Calu3 (cell line): ENCODE measurements around the gene SUMF2. TPM values are rescaled to one million over a fixed set of nuclear protein-coding genes. Genes with fewer than 3 reads are reported as not detected.
"Not testable (repeated sequence)": the region's sequence is repeated elsewhere in the genome, so short reads cannot be mapped to it uniquely, and the experiment has no call there.

ENCODE experiments used
- BruUV-seq: library from RNA; stranded (reverse); fragments of 400-500 nt; replicated peaks from 2 replicates; lab custom pipeline; 2021; lab: Mats Ljungman, UMichigan
- CTCF ChIA-PET: fragments of 300-600 bp; sonication (Branson Sonifier 250); formaldehyde crosslinking; loops from one replicate; lab custom pipeline; 2022; ENCODE audit warnings: antibody characterized with exemption; lab: Charles Lee
- DNase-seq: peaks from one replicate; pipeline ENCODE4 v3.0.0; 2022
- H3K27ac Mint-ChIP-seq: one replicate; pipeline ENCODE4 v1.8.0; 2022; ENCODE audit warnings: mixed read lengths; ENCODE audit not compliant: unreplicated experiment
- H3K27me3 Mint-ChIP-seq: one replicate; pipeline ENCODE4 v1.8.0; 2022; ENCODE audit warnings: mixed read lengths; ENCODE audit not compliant: unreplicated experiment
- H3K36me3 Mint-ChIP-seq: one replicate; pipeline ENCODE4 v1.8.0; 2022; ENCODE audit warnings: mild to moderate bottlenecking, moderate library complexity, mixed read lengths; ENCODE audit not compliant: insufficient read depth, unreplicated experiment
- H3K4me1 Mint-ChIP-seq: one replicate; pipeline ENCODE4 v1.8.0; 2022; ENCODE audit warnings: mild to moderate bottlenecking, low read depth, mixed read lengths; ENCODE audit not compliant: unreplicated experiment
- H3K4me3 Mint-ChIP-seq: one replicate; pipeline ENCODE4 v1.8.0; 2022; ENCODE audit warnings: mild to moderate bottlenecking, low read depth, moderate library complexity, mixed read lengths; ENCODE audit not compliant: unreplicated experiment
- H3K9me3 Mint-ChIP-seq: one replicate; pipeline ENCODE4 v1.8.0; 2022; ENCODE audit warnings: low read depth, mixed read lengths; ENCODE audit not compliant: unreplicated experiment
- CTCF ChIP-seq: fragments of 200-600 bp; IDR thresholded peaks from one replicate; pipeline ENCODE4 v1.8.0; 2022; ENCODE audit warnings: antibody characterized with exemption; ENCODE audit not compliant: unreplicated experiment
- intact Hi-C: fragments of 100-400 bp; cut with micrococcal nuclease; formaldehyde crosslinking; loops from one replicate; pipeline ENCODE4 v1.10.0; 2022; ENCODE audit not compliant: unreplicated experiment
- total RNA-seq: library from RNA; stranded (reverse); gene quantifications from 2 replicates; pipeline ENCODE4 v1.2.3, GENCODE V29; 2022

SUMF2 gene
- total RNA-seq, 1 experiment from 2014 or later = 255 TPM

GRCh38 chr7:56107954-56108258, 43.8 kb downstream of the SUMF2 start:
- Mint-ChIP-seq H3K36me3 (peaks cover 43% of the 10 kb centered on the region), H3K4me3 (no peak overlapping the region)
- intact Hi-C loops = loop anchor here (10.0 kb wide), 1 partner anchor 87 kb away; no protein-coding TSS in a partner anchor

GRCh38 chr7:56110611-56111010, 46.5 kb downstream of the SUMF2 start:
- CTCF ChIA-PET = no interaction called here
- no peaks in the 10 kb centered on the region for H3K4me1 Mint-ChIP-seq
- peaks cover 16% of the 10 kb centered on the region for H3K36me3 Mint-ChIP-seq
- intact Hi-C loops = no loop called here
- peaks cover 5% of the 10 kb centered on the region for H3K9me3 Mint-ChIP-seq
- TF ChIP-seq CTCF = no peak
- DNase-seq = no peak
- no TSS peak for BruUV-seq
- no peak overlapping the region for H3K27ac Mint-ChIP-seq
- no peak overlapping the region for H3K4me3 Mint-ChIP-seq
- no peaks in the 10 kb centered on the region for H3K27me3 Mint-ChIP-seq

More at GRCh38 chr7:56107954-56108258, 43.8 kb downstream of the SUMF2 start:
- no peak for TF ChIP-seq CTCF
- Mint-ChIP-seq H3K4me1 (no peaks in the 10 kb centered on the region), H3K9me3 (peaks cover 5% of the 10 kb centered on the region), H3K27me3 (no peaks in the 10 kb centered on the region), H3K27ac (no peak overlapping the region)
- BruUV-seq = no TSS peak
- DNase-seq = no peak
- CTCF ChIA-PET = interaction anchor here (0.7 to 1.2 kb wide), 2 partner anchors 15 to 1168 kb away, joined by 3 to 6 read pairs; partner anchors contain the start of gene PHKG1

GRCh38 chr7:56112244-56112643, 48.2 kb downstream of the SUMF2 start:
- H3K27me3 Mint-ChIP-seq, H3K36me3 Mint-ChIP-seq, H3K27ac Mint-ChIP-seq, BruUV-seq, H3K4me3 Mint-ChIP-seq, intact Hi-C loops, H3K9me3 Mint-ChIP-seq, H3K4me1 Mint-ChIP-seq, CTCF ChIA-PET, DNase-seq: not testable (repeated sequence)

- DNase-seq = no peak
- H3K27ac Mint-ChIP-seq = no peak within 1 kb of the TSS
- CTCF ChIA-PET = interaction anchor here (0.6 to 0.8 kb wide), 2 partner anchors 8 to 33 kb away, joined by 4 to 9 read pairs; no protein-coding TSS in a partner anchor
- TF ChIP-seq CTCF = no peak
- H3K9me3 Mint-ChIP-seq = peaks cover 3% of the 10 kb centered on the region
- no peaks in the 10 kb centered on the region for H3K4me1 Mint-ChIP-seq
- H3K4me3 Mint-ChIP-seq = no peak within 1 kb of the TSS
- no TSS peak for BruUV-seq
- intact Hi-C loops = no loop called here
- H3K27me3 Mint-ChIP-seq = no peaks in the 10 kb centered on the region
- H3K36me3 Mint-ChIP-seq = no peaks in the 10 kb centered on the region
Measured at GRCh38 chr7:56115852-56116538, 51.9 kb downstream of the SUMF2 start, which contains the start of gene NUPR2. TSS of gene NUPR2 (minus strand) at chr7:56116417. CDS start at chr7:56116314, 103 bp downstream.

- no peaks in the 10 kb centered on the region for H3K4me1 Mint-ChIP-seq
- H3K36me3 Mint-ChIP-seq = no peaks in the 10 kb centered on the region
- TF ChIP-seq CTCF = no peak
- no peaks in the 10 kb centered on the region for H3K27me3 Mint-ChIP-seq
- no TSS peak for BruUV-seq
- no peak overlapping the region for H3K27ac Mint-ChIP-seq
- intact Hi-C loops = no loop called here
- H3K9me3 Mint-ChIP-seq = peaks cover 3% of the 10 kb centered on the region
- CTCF ChIA-PET = interaction anchor here (0.6 kb wide), 1 partner anchor 379 kb away, joined by 3 read pairs; no protein-coding TSS in a partner anchor
- no peak for DNase-seq
- H3K4me3 Mint-ChIP-seq = no peak overlapping the region
Measured at GRCh38 chr7:56121440-56121839, 57.4 kb downstream of the SUMF2 start.
